ENCODE data around the gene COPS3. TPM values are rescaled to one million over a fixed set of nuclear protein-coding genes. Genes with fewer than 3 reads are reported as not detected.

COPS3 gene
- total RNA-seq, 1 donor from 2014 or later = 106 TPM

DNA sequence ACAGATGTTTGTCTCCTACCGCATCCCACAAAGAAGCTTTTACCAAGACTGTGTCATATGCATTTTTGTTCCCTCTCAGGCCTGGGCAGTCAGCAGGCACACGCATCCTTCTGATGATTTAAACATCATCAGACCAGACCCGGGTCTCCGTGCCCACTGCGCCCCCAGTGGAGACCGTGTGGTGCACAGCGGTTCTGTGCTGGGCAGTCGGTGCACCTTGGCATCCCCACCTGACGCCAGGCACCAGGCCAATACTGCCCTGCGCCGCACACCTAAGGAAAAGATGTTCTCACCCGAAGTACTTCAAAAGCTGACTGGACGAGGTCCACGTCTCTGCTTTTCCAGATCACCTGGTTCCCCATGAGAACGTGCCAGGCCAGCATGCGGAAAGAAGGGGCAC, 64.3 kb downstream of the COPS3 start:
- Mint-ChIP-seq H3K4me3 (ENCODE audit: low read depth) (no peak overlapping the region), H3K27ac (no peak overlapping the region), H3K4me1 (ENCODE audit: low read depth) (no peaks in the 10 kb centered on the region), H3K9me3 (no peaks in the 10 kb centered on the region), H3K27me3 (ENCODE audit: low read depth) (no peaks in the 10 kb centered on the region), H3K36me3 (ENCODE audit: low read depth) (peaks cover 52% of the 10 kb centered on the region)
- intact Hi-C loops (cut with micrococcal nuclease) = no loop called here
- no peak for DNase-seq (ENCODE audit: low spot score)

GRCh38 chr17:17216236-17216635, 64.8 kb downstream of the COPS3 start:
- no peak overlapping the region for H3K27ac Mint-ChIP-seq
- H3K9me3 Mint-ChIP-seq = no peaks in the 10 kb centered on the region
- H3K36me3 Mint-ChIP-seq (ENCODE audit: low read depth) = peaks cover 47% of the 10 kb centered on the region
- DNase-seq (ENCODE audit: low spot score) = no peak
- no peaks in the 10 kb centered on the region for H3K27me3 Mint-ChIP-seq (ENCODE audit: low read depth)
- H3K4me3 Mint-ChIP-seq (ENCODE audit: low read depth) = no peak overlapping the region
- intact Hi-C loops (cut with micrococcal nuclease) = no loop called here
- H3K4me1 Mint-ChIP-seq (ENCODE audit: low read depth) = no peaks in the 10 kb centered on the region

GRCh38 chr17:17215575-17215974, 65.5 kb downstream of the COPS3 start:
- no peaks in the 10 kb centered on the region for H3K27me3 Mint-ChIP-seq (ENCODE audit: low read depth)
- H3K4me1 Mint-ChIP-seq (ENCODE audit: low read depth) = no peaks in the 10 kb centered on the region
- intact Hi-C loops (cut with micrococcal nuclease) = no loop called here
- peaks cover 43% of the 10 kb centered on the region for H3K36me3 Mint-ChIP-seq (ENCODE audit: low read depth)
- no peak for DNase-seq (ENCODE audit: low spot score)
- no peaks in the 10 kb centered on the region for H3K9me3 Mint-ChIP-seq
- H3K4me3 Mint-ChIP-seq (ENCODE audit: low read depth) = no peak overlapping the region
- H3K27ac Mint-ChIP-seq = no peak overlapping the region

- H3K4me1 Mint-ChIP-seq (ENCODE audit: low read depth) = no peaks in the 10 kb centered on the region
- intact Hi-C loops (cut with micrococcal nuclease) = no loop called here
- no peaks in the 10 kb centered on the region for H3K27me3 Mint-ChIP-seq (ENCODE audit: low read depth)
- no peaks in the 10 kb centered on the region for H3K9me3 Mint-ChIP-seq
- DNase-seq (ENCODE audit: low spot score) = no peak
- peaks cover 38% of the 10 kb centered on the region for H3K36me3 Mint-ChIP-seq (ENCODE audit: low read depth)
- no peak overlapping the region for H3K27ac Mint-ChIP-seq
- H3K4me3 Mint-ChIP-seq (ENCODE audit: low read depth) = no peak overlapping the region
Measured at GRCh38 chr17:17214646-17215436, 66.2 kb downstream of the COPS3 start.

DNA sequence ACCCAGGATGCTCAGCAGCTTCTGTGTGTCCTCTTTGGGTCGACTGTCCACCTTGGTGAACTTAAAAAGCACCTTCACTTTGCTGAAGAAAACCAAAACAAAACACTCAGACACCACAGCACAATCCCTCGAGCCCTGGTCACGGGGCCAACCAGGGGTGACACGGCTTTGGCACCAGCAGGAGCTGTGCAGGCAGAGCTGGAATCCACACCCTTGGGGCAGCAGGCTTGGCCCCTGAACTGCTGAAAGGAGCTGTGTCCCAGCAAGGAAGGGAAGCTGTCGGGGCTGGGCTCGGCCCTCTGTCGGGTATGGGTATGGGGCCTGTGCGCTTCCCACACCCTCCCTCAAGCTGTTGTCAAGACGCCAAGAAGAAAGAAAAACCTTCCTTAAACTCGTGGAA, 67.3 kb downstream of the COPS3 start:
- DNase-seq (ENCODE audit: low spot score) = no peak
- H3K4me3 Mint-ChIP-seq (ENCODE audit: low read depth) = no peak overlapping the region
- peaks cover 38% of the 10 kb centered on the region for H3K36me3 Mint-ChIP-seq (ENCODE audit: low read depth)
- H3K27ac Mint-ChIP-seq = no peak overlapping the region
- no peaks in the 10 kb centered on the region for H3K4me1 Mint-ChIP-seq (ENCODE audit: low read depth)
- intact Hi-C loops (cut with micrococcal nuclease) = no loop called here
- no peaks in the 10 kb centered on the region for H3K9me3 Mint-ChIP-seq
- H3K27me3 Mint-ChIP-seq (ENCODE audit: low read depth) = no peaks in the 10 kb centered on the region

GRCh38 chr17:17207998-17208397, 73.0 kb downstream of the COPS3 start:
- intact Hi-C loops (cut with micrococcal nuclease) = loop anchor here (2.0 kb wide), 2 partner anchors 25 to 29 kb away; partner anchors contain the start of gene FLCN
- Mint-ChIP-seq H3K27ac (no peak overlapping the region), H3K36me3 (ENCODE audit: low read depth) (peaks cover 22% of the 10 kb centered on the region), H3K4me3 (ENCODE audit: low read depth) (no peak overlapping the region), H3K27me3 (ENCODE audit: low read depth) (no peaks in the 10 kb centered on the region), H3K9me3 (no peaks in the 10 kb centered on the region), H3K4me1 (ENCODE audit: low read depth) (peaks cover 9% of the 10 kb centered on the region)
- DNase-seq (ENCODE audit: low spot score) = no peak

GRCh38 chr17:17206913-17207335, 74.1 kb downstream of the COPS3 start:
- Mint-ChIP-seq H3K4me3 (ENCODE audit: low read depth) (no peak overlapping the region), H3K4me1 (ENCODE audit: low read depth) (peaks cover 9% of the 10 kb centered on the region), H3K27ac (no peak overlapping the region), H3K36me3 (ENCODE audit: low read depth) (peaks cover 24% of the 10 kb centered on the region), H3K27me3 (ENCODE audit: low read depth) (no peaks in the 10 kb centered on the region), H3K9me3 (no peaks in the 10 kb centered on the region)
- DNase-seq (ENCODE audit: low spot score) = no peak
- intact Hi-C loops (cut with micrococcal nuclease) = loop anchor here (2.0 kb wide), 2 partner anchors 24 to 30 kb away; partner anchors contain the start of gene FLCN

GRCh38 chr17:17206124-17206912, 74.7 kb downstream of the COPS3 start, which contains the start of gene PLD6:
Gene PLD6, minus strand, starts transcription at chr17:17206333. Its CDS starts 47 bp downstream, at chr17:17206286.
- no peaks in the 10 kb centered on the region for H3K9me3 Mint-ChIP-seq
- peaks cover 26% of the 10 kb centered on the region for H3K36me3 Mint-ChIP-seq (ENCODE audit: low read depth)
- H3K27me3 Mint-ChIP-seq (ENCODE audit: low read depth) = no peaks in the 10 kb centered on the region
- peak within 1 kb of the TSS; percentile 86 for H3K27ac Mint-ChIP-seq
- peak within 1 kb of the TSS; percentile 82 for H3K4me3 Mint-ChIP-seq (ENCODE audit: low read depth)
- peak; percentile 78 for DNase-seq (ENCODE audit: low spot score)
- intact Hi-C loops (cut with micrococcal nuclease) = loop anchor here (2.0 kb wide), 2 partner anchors 24 to 30 kb away; partner anchors contain the start of gene FLCN
- H3K4me1 Mint-ChIP-seq (ENCODE audit: low read depth) = peaks cover 9% of the 10 kb centered on the region

- DNase-seq (ENCODE audit: low spot score) = peak; percentile 37
- Mint-ChIP-seq H3K27me3 (ENCODE audit: low read depth) (no peaks in the 10 kb centered on the region), H3K36me3 (ENCODE audit: low read depth) (peaks cover 32% of the 10 kb centered on the region), H3K4me1 (ENCODE audit: low read depth) (peaks cover 9% of the 10 kb centered on the region), H3K4me3 (ENCODE audit: low read depth) (peak overlapping the region; percentile 82), H3K9me3 (no peaks in the 10 kb centered on the region), H3K27ac (peak overlapping the region; percentile 86)
- intact Hi-C loops (cut with micrococcal nuclease) = loop anchor here (2.0 kb wide), 2 partner anchors 23 to 31 kb away; partner anchors contain the start of gene FLCN
Measured at GRCh38 chr17:17205368-17206123, 75.5 kb downstream of the COPS3 start.

GRCh38 chr17:17204635-17205231, 76.3 kb downstream of the COPS3 start:
- Mint-ChIP-seq H3K4me1 (ENCODE audit: low read depth) (peaks cover 9% of the 10 kb centered on the region), H3K36me3 (ENCODE audit: low read depth) (peaks cover 32% of the 10 kb centered on the region), H3K27ac (peak overlapping the region; percentile 86), H3K9me3 (no peaks in the 10 kb centered on the region), H3K27me3 (ENCODE audit: low read depth) (no peaks in the 10 kb centered on the region), H3K4me3 (ENCODE audit: low read depth) (peak overlapping the region; percentile 82)
- intact Hi-C loops (cut with micrococcal nuclease) = no loop called here
- DNase-seq (ENCODE audit: low spot score) = no peak

DNA sequence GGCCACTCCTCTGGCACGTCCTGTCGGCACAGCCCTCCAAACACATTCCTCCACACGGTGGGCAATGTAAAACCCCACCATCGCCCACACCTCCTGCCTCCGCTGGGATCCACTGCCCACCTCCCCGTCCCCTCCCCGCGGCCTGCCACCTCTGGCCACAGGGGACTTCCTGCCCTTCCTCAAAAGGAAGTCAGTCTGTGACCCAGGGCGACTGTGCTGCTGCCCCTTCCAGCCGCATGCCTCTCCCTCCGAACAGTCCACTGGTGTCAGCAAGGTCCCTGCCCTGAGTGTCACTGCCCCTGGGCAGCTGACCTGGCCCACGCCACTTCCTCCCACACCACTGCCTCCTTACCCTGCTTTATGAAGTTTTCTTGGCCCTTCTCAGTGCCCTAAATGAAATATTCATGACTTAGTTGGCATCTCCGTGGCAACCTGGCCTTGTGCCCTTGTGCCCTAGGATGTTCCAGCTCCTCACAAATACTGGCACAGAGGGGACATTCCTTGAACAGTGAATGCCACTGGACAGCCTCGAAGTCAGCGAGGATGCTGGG, 76.9 kb downstream of the COPS3 start:
- Mint-ChIP-seq H3K27ac (peak overlapping the region; percentile 86), H3K4me3 (ENCODE audit: low read depth) (peak overlapping the region; percentile 82), H3K9me3 (no peaks in the 10 kb centered on the region), H3K4me1 (ENCODE audit: low read depth) (peaks cover 9% of the 10 kb centered on the region), H3K27me3 (ENCODE audit: low read depth) (no peaks in the 10 kb centered on the region), H3K36me3 (ENCODE audit: low read depth) (peaks cover 32% of the 10 kb centered on the region)
- DNase-seq (ENCODE audit: low spot score) = no peak
- intact Hi-C loops (cut with micrococcal nuclease) = no loop called here

Measured in activated T-helper 2 cell treated with anti-CD3 and anti-CD28 coated beads, Interferon-gamma antibody, Interleukin-2, Interleukin-4, amounts not matched to agents 10 μg/mL and 5 μg/mL and 100 μg/mL, durations not matched to agents 14 hours and 24 hours and 36 hours (primary cell).